Non-pigmented ciliary epithelial cell (primary cell): ENCODE measurements around the gene LRIT2.

Experiments
- DNase-seq: peaks from one replicate; pipeline ENCODE4 v3.0.0-alpha.2; 2010; ENCODE audit warnings: low read depth

The LRIT2 gene

GRCh38 chr10:84243759-84244158 lies 18.4 kb upstream of the LRIT2 start:
- no peak for DNase-seq

DNA sequence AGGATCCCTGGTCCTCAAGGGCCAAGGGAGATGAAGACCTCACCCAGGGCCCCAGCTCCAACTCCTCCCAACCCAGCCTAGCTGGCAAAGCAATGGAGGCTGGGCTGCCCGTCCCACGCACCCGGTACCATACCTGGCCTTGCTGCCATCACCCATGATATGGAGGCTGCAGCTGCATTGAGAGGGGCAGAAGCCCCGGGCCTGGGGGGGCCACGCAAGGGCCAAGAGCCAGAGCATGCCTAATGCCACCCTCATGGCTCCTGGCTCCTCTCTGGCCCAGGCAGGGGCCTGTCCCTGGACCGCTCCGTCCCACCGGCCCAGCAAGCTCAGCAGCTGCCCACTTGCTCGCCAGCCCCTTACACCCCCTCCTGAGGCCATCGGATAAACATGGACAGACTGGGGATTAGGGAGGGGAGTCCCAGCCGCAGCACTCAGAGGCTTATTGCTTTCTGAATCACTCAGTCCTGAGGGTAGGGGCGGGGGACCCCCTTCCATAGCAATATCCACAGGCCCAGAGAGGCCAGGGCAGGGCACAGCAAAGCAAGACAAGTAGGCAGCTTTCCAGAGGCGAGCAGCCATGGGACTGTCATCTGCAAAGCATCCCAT lies 15.9 kb upstream of the LRIT2 start, which contains the start of gene LRIT1:
Gene LRIT1 (minus strand): TSS at position 362 of the 606 bp plus-strand sequence. CDS start 107 bp downstream, at position 255.
- DNase-seq, result no peak

GRCh38 chr10:84238909-84239308 lies 13.6 kb upstream of the LRIT2 start:
- no peak for DNase-seq

DNA sequence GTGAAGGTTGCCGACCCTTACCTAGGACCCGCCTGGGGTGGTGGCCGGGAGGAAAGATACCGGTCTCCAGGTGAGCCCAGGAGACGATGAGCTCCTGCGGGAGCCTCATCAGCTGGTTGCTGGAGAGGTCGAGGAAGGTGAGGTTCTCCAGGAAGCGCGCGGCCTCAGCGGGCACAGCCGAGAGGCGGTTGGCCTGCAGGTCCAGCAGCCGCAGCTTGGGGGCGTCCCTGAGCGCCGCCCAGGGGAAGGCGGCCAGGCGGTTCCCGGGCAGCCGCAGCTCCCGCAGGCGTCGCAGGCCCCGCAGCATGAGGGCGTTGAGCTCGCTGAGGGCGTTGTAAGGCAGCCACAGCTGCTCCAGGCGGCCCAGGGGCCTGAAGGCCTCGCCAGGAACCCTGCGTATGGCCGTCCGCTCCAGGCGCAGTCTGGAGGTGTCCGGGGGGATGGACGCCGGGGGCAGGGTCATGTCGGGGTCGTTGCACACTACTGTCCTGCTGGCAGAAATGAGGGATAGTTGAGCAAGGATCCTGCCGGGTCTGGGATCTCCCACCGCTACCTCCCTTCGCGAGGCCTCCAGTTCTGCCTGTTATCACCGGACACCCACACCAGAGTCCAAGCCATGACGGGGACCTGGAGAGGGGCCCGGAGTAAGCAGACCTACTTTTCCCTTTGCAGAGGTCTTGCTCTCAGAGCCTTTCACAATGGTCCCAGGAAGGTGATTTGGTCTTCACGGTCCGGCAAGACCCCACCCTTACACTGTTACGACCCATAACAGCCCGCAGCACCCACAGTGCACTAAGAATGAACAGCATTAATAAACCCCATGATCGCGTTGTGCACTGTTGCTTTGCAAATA lies 12.1 kb upstream of the LRIT2 start:
- no peak for DNase-seq

GRCh38 chr10:84236807-84237198 lies 11.5 kb upstream of the LRIT2 start:
- DNase-seq, result no peak

DNA sequence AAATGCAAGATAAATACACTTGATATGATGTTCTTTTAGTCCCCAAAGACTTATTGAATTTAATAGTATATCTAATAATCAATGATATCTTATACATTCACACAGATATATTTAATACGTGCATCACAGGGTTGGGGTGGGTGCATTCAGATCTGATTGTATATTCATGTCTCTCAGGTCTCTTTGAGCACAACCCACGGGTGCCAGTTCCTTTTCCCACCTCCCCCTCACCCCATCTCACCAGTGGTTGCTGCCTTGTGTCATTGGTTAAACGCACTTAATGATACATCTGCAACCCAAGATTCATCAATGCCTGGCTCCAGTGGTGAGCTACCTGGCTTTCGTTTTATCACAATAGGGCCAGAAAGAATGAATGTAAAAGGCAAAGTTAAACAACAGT lies 9.8 kb upstream of the LRIT2 start:
- no peak for DNase-seq

DNA sequence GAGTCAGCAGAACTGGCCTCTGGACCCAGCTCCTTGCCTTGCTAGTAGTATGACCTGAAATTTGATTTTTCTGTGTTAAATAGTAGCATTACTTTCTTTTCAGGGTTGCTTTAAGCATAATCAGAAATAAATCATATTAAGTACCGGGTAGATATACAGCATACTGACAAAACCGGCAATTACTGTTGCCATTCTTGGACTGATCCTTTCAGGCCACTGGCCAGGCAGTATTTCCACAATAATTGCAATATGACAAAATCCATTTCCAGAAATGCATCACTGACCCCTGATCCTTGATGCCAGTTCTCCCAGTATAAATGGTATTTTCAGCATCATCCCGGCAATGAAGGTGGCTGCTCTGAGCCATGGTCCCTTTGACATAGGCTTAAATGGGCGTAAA lies 9.1 kb upstream of the LRIT2 start:
- no peak for DNase-seq

GRCh38 chr10:84233940-84234339 lies 8.6 kb upstream of the LRIT2 start:
- DNase-seq, result no peak

DNA sequence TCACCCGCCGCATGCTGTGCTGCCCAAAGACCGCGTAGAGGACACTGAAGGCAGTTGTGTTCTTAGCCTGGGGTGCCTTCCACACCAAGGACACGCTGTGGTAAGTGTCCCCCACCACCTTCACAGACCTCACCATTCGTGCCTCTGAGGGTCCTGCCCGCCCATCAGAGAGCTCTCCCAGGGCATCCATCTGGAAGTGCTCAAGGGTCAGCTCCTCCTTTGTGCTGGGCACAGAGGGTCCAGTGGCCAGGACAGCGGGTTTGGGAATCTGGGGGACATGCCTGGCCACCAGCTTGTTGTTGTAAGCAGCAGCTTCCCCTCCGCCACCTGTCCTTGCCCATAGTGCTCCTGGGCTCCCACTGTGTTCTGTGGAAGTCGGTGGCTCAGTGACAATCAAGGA lies 7.0 kb upstream of the LRIT2 start:
- no peak for DNase-seq

- DNase-seq, result no peak
These were observed 5.0 kb upstream of the LRIT2 start for GRCh38 chr10:84230359-84230758.

GRCh38 chr10:84227810-84228209 lies 2.5 kb upstream of the LRIT2 start:
- DNase-seq, result no peak

- DNase-seq, result no peak
These were observed 1.3 kb upstream of the LRIT2 start for GRCh38 chr10:84226616-84227015.

DNA sequence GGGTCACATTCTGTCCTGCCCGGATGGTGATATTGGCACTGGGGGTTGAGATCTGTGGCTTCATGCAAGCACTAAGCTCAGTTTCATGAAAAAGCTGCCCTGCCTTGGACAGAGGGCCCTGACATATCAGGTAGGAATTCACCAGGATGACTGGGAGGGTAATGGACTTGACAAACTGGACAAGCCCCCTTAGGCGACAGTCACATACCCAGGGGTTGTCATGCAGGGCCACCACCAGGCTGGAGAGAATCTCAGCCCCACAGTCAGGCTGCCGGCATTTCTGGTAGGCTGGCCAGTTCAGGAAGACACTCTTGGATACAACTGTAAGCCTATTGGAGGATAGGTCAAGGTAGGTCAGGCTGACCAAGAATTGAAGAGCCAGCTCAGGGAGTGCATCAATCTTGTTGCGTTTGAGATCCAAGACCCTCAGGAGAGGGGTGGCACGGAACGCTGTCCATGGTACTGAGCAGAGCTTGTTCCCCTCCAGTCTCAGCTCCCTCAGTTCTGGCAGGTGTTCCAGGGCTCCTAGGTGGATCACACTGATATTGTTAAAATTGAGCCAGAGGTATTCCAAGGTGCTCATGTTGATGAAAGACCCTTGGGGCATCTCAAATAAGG lies 824 bp downstream of the LRIT2 start:
- DNase-seq, result no peak

- no peak for DNase-seq
These were observed 3.4 kb downstream of the LRIT2 start for GRCh38 chr10:84221916-84222315.

DNA sequence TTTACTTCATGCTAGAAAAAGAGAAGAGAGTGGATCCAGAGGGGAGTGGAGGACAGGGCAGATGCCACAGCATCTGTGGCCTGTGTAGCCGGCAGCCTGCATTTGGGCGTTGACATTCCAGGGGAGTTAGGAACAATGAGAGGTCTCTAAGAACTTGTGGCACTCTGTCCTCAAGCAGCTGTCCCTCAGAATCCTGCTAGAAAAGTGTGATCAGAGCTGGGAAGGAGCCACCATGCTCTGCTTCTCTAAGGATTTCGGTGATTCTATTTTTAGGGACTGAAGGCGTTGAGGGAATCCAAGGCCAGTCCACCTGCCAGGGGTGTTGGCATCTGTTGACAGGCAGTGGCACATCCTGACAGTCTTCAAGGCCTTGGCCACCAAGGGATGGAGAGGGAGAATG lies 7.6 kb downstream of the LRIT2 start:
- no peak for DNase-seq

- DNase-seq, result no peak
These were observed 8.5 kb downstream of the LRIT2 start for GRCh38 chr10:84216834-84217233.

DNA sequence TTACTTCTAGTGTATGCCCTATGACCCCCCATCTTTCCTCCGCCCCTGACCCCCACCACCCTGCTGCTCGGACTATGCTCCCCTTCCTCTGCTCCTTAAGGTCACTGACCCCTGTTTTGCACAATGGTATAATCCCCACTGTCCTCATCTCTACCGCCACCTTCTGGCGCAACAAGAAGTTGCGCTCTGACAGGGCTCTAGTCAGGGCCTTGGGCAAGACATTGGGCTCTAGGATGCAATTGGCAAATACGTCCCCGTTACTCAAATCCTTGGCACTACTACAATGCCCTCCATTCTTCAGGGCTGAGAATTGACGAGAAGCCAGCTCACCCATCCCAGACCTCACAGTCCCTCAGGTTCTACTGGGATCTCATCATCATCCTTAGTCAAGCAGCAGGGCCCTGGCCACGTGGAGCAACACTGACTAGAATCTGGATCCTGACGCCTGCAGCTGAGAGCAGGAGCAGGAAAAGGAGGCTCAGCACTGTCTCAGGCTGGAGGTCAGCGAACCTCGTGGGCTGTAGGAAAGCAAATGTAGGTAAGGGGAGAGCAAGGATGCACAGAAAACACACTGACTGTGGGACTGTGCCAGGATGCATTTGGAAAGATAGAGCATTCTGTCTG lies 10.6 kb downstream of the LRIT2 start:
- no peak for DNase-seq

DNA sequence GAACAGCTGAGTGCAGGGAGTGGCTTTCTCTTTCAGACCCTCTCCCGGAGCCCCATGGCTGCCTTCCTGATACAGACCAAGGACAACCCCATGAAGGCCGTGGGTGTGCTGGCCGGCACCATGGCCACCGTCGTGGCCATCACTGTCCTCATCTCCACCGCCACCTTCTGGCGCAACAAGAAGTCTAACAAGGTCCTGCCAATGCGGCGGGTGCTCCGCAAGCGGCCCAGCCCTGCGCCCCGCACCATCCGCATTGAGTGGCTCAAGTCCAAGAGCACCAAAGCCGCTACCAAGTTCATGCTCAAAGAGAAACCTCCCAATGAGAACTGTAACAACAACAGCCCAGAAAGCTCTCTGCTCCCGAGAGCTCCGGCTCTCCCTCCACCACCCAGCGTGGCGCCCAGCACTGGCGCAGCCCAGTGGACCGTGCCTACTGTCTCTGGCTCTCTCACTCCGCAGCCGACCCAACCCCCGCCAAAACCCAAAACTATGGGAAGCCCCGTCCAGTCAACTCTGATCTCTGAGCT lies 11.2 kb downstream of the LRIT2 start:
- no peak for DNase-seq

- DNase-seq, result no peak
These were observed 12.3 kb downstream of the LRIT2 start for GRCh38 chr10:84213076-84213475.

DNA sequence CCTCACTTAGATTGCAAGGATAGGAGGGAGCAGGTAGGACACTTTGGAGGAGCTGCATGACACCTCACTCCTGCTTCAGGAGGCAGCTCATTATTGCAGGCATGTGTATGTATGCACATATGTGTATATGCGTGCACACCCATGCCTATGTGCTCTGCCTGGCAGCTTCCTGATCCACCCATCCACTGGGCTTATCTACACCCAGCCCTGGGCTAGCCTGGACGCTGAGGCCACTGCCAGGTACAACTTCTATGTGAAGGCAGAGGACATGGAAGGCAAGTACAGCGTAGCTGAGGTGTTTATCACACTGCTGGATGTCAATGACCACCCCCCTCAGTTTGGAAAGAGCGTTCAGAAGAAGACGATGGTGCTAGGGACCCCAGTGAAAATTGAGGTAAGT lies 13.3 kb downstream of the LRIT2 start:
- DNase-seq, result no peak

- no peak for DNase-seq
These were observed 13.8 kb downstream of the LRIT2 start for GRCh38 chr10:84211566-84211965.

DNA sequence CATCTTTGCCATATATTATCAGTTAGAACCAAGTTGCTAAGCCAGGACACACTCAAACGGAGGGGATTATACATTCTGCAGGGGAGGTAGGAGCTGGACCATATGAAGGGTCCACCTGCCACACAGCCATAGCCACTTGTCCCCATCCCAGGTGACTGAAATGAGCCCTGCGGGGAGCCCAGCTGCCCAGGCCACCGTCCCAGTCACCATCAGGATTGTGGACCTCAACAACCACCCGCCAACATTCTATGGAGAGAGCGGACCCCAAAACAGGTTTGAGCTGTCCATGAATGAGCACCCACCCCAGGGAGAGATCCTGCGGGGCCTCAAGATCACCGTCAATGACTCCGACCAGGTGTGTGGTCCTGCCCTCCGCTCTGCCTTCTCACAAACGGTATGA lies 17.3 kb downstream of the LRIT2 start:
- no peak for DNase-seq
